RWPE2 (cell line): Measurements from ENCODE around the gene REPIN1.

Experiments
- ATAC-seq: fragments of 200-7000 bp; cut with Tn5 transposase; 3 replicates; pipeline ENCODE4 v1.9.1; 2021; ENCODE audit warnings: low read depth
- DNase-seq: peaks from one replicate; pipeline ENCODE4 v3.0.0-alpha.2; 2020; ENCODE audit warnings: low spot score
- H3K27ac ChIP-seq: fragments of 450-650 bp; 2 replicates; pipeline ENCODE4 v1.5.1; 2017; ENCODE audit warnings: mild to moderate bottlenecking; ENCODE audit not compliant: poor library complexity, severe bottlenecking
- H3K27me3 ChIP-seq: fragments of 250-450 bp; sonication (Bioruptor Pico); 2 replicates; pipeline ENCODE4 v1.5.1; 2021; ENCODE audit warnings: mild to moderate bottlenecking, moderate library complexity; ENCODE audit not compliant: insufficient read depth, poor library complexity, severe bottlenecking
- H3K36me3 ChIP-seq: fragments of 250-450 bp; sonication (Bioruptor Pico); 2 replicates; pipeline ENCODE4 v1.5.1; 2020; ENCODE audit warnings: low read depth, mild to moderate bottlenecking, moderate library complexity
- H3K4me1 ChIP-seq: fragments of 250-450 bp; sonication (Bioruptor Pico); 2 replicates; pipeline ENCODE4 v1.5.1; 2021; ENCODE audit warnings: mild to moderate bottlenecking, moderate library complexity; ENCODE audit not compliant: insufficient read depth, poor library complexity, severe bottlenecking
- H3K4me3 ChIP-seq: fragments of 250-450 bp; sonication (Bioruptor Pico); 2 replicates; pipeline ENCODE4 v1.5.1; 2021; ENCODE audit warnings: mild to moderate bottlenecking, moderate library complexity; ENCODE audit not compliant: severe bottlenecking
- H3K9me3 ChIP-seq: fragments of 250-450 bp; sonication (Bioruptor Pico); 2 replicates; pipeline ENCODE4 v1.5.1; 2021; ENCODE audit warnings: mild to moderate bottlenecking, moderate library complexity; ENCODE audit not compliant: severe bottlenecking
- TF ChIP-seq, protein P1 (sequence below): fragments of 450-650 bp; IDR thresholded peaks from one replicate; pipeline ENCODE4 v1.5.1; 2017; ENCODE audit warnings: mild to moderate bottlenecking, moderate library complexity; ENCODE audit not compliant: poor library complexity, severe bottlenecking

Gene REPIN1

DNA sequence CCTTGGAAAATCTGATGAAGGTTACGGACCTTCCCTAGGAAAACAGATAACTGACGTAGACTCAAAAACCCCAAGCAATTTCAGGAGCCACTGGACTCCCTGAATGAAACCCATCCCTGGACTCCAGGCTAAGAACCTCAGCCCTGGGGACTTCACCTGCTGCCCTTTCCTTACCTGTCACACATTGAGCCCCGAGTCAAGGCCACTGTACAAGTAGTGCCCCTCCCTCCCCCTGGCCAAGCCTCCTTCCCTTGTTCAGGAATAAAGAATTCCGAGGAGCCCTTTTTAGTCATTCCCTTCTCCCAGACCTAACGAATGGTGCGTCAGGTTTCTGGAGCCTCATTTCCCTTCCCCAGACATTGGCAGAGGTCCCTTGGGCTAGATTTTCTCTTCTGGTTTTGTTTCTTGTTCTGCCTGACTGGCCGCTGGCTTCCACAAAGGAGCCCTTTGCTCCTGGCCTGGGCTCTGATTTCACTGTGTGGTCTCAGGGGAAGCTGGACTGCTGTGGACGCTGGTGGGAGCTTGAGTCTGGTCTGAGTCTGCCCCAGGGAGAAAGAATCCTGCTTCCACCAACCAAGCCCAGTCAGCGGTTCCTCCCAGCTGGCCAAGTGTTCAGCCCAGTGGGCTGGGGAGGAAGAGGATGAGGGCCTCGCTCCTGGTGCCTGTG lies 42.2 kb downstream of the REPIN1 start:
- no peaks in the 10 kb centered on the region for H3K36me3 ChIP-seq
- no peaks in the 10 kb centered on the region for H3K9me3 ChIP-seq
- H3K27me3 ChIP-seq = no peaks in the 10 kb centered on the region
- H3K4me1 ChIP-seq = no peaks in the 10 kb centered on the region
- TF ChIP-seq, protein P1, sequence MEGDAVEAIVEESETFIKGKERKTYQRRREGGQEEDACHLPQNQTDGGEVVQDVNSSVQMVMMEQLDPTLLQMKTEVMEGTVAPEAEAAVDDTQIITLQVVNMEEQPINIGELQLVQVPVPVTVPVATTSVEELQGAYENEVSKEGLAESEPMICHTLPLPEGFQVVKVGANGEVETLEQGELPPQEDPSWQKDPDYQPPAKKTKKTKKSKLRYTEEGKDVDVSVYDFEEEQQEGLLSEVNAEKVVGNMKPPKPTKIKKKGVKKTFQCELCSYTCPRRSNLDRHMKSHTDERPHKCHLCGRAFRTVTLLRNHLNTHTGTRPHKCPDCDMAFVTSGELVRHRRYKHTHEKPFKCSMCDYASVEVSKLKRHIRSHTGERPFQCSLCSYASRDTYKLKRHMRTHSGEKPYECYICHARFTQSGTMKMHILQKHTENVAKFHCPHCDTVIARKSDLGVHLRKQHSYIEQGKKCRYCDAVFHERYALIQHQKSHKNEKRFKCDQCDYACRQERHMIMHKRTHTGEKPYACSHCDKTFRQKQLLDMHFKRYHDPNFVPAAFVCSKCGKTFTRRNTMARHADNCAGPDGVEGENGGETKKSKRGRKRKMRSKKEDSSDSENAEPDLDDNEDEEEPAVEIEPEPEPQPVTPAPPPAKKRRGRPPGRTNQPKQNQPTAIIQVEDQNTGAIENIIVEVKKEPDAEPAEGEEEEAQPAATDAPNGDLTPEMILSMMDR = no peak
- no peak overlapping the region for H3K27ac ChIP-seq
- ATAC-seq (no peak), DNase-seq (no peak)
- H3K4me3 ChIP-seq = no peak overlapping the region

DNA sequence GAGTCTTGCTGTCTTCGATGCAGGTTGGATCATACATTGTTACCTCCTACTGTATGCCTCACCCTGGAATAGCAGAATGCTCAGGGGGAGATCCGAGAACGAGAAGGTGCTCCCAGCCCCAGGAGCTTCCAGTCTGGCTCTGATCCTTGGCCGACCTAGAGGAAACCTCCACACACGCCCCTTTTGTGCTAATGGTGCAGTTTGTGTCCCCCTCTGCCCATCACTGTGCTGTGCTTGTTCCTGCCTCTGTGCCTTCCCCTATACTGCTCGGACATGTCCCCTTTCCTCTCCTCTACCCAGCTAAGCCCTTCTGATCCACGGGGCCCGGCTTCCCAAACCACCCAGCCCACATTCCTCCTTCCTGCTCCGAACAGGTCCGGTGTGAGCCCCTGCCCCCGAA lies 43.0 kb downstream of the REPIN1 start:
- no peak for ATAC-seq
- TF ChIP-seq, protein P1 = no peak
- DNase-seq = no peak
- Histone ChIP-seq H3K4me3 (no peak overlapping the region), H3K27ac (no peak overlapping the region), H3K4me1 (no peaks in the 10 kb centered on the region), H3K36me3 (no peaks in the 10 kb centered on the region), H3K27me3 (no peaks in the 10 kb centered on the region), H3K9me3 (no peaks in the 10 kb centered on the region)

DNA sequence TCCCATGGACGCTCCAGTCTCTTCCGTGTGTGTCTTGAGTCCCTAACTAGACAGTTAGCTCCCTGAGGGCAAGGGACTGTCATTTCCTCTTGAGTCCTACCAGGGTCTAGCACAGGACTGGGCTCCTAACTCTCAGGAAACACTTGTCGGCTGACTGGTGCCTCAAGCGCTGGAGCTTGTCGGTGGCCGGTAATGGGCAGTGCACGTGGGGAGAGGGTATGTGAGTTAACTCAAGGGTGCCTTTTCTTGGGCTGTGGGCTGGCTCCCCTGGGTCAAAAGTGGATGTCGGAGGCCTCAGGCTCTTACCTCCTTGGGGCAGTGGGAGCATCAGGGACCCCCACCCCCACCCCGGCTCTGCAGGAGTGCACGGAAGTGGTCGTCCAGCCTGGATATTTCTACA lies 43.4 kb downstream of the REPIN1 start:
- TF ChIP-seq, protein P1 = no peak
- no peaks in the 10 kb centered on the region for H3K27me3 ChIP-seq
- H3K9me3 ChIP-seq = no peaks in the 10 kb centered on the region
- DNase-seq = no peak
- H3K36me3 ChIP-seq = no peaks in the 10 kb centered on the region
- no peak overlapping the region for H3K27ac ChIP-seq
- no peaks in the 10 kb centered on the region for H3K4me1 ChIP-seq
- ATAC-seq = no peak
- no peak overlapping the region for H3K4me3 ChIP-seq

DNA sequence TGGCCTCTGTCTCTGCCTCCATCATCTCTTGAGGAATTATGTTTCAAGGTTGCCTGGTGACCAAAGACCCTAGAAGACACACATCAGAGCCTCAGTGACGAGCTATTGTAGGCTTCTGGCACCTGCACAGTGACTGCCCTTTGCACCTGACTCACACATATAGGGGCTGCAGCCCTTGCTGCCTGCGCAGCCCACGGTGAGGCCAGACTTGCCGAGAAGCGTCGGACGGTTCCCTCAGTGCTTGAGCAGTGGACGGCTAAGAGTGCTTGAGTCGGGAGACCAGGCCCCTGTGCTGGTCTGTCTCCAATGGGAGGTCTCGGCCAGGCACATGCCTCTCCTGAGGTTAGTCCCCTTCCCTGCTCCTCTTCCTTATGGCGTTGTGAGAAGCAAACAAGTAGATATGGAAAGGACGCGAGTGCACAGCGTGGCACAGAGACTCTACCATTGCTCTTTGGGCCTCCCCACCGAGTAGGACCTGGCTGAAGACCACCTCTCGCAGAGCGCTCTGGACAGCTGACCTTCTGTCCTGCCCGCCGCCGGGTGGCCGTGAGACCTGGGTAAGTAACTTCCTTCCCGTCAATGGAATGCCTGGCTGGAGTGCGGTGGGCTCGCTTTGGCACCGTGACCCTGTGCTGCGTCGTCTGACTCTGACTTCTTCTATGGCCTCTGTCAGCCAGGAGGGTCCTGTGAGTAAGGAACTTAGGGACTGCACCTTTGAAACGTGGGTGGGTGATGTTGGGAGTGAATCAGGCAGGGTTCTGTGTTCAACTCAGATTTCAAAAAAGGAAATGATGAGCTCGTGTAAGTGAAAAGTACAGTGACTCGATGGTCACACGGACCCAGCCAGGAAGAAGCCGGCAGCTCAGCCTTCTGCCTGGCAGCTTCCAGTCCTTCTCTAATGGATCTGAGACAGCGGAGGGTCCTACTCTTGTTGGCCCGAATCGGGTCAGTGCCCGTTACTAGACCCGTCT lies 44.2 kb downstream of the REPIN1 start:
- ATAC-seq (no peak), DNase-seq (no peak)
- Histone ChIP-seq H3K9me3 (no peaks in the 10 kb centered on the region), H3K4me3 (no peak overlapping the region), H3K27ac (no peak overlapping the region), H3K4me1 (no peaks in the 10 kb centered on the region), H3K27me3 (no peaks in the 10 kb centered on the region), H3K36me3 (no peaks in the 10 kb centered on the region)
- TF ChIP-seq, protein P1 = no peak
